ENCODE measurements around the gene MSANTD3.
"Not testable (repeated sequence)": the region's sequence is repeated elsewhere in the genome, so short reads cannot be mapped to it uniquely, and the experiment has no call there.

MSANTD3 gene

DNA sequence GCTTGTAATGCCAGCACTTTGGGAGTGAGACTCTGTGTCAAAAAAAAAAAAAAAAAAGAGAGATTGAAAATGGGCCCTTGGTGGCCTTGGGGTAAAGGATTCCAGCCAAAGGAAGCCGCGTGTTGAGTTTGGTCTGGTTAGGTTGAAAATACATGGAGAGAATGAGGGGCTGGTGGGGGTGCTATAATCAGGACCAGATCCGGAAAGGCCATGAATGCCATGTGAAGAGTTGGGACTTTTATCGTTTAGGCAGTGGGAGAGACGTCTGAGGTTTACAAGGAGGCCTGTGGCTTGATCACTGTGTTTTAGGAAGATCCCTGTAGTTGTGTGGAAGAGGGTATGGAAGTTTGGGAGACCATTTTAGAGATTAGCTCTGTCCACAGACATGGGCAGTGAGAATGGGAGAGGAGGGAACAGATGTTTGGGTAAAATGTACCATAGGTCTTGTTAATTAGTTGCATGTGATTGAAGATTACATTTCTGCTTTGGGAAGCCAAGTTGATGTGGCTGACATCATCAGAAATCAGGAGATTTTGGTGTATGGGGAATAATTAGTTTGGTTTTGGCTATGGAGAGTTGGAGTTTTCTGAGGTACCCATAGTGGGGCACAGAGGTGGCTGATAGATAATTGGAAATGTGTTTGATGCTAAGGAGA is 3.5 kb downstream of the MSANTD3 start:
- DNase-seq, result no peak

DNA sequence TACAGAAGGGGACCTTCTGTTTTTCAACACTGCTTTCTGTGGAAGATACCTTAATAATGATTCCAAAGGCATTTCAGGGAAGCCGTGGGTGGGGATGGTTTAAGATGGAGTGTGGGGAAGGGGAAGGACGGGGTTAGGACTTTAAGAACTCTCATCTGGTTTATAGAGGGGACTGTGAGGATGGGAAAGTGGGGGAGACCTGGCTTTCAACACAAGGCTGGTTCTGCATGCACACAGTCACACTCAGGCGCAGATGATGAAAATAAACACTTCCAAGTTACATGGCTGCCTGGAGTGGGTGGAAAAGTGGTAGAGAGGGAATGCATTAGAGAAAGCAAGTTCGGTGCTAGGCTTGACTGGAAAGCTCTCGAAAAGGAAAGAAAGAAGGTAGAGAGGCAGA is 4.9 kb downstream of the MSANTD3 start:
- DNase-seq, result no peak

DNA sequence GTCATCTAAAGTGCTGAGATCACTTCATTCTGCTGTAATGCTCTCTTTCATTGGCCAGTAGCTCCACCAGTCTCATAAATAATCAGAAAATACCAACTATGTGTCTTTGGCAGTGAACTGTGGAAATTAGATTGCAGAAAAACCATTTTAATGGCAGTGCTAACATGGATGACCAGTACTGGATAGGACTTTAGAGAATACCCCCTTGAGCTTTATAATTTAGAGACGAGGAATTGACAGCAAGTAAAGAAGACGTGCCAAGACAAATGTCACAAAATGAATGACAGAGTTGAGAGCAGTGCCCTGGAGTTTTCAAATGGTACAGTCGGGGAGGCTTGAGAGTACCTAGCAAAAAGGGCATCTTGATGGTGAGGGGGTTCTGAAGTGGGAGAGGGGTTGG is 5.8 kb downstream of the MSANTD3 start:
- no peak for DNase-seq

DNA sequence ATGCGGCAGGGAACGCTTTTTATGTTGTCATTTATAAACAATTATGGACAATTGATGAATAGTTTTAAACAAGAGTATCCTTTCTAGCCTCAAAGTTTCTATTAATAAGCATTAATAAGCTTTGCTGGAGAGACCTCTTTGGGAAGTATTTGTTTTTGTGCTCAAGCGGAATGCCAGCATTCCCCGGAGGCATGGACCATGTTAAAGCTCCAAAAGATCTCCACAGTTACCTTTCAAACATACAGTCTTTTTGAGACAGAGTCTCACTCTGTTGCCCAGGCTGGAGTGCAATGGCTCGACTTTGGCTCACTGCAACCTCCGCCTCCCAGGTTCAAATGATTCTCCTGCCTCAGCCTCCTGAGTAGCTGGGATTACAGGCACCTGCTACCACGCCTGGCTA is 9.6 kb downstream of the MSANTD3 start:
- DNase-seq, result no peak

DNA sequence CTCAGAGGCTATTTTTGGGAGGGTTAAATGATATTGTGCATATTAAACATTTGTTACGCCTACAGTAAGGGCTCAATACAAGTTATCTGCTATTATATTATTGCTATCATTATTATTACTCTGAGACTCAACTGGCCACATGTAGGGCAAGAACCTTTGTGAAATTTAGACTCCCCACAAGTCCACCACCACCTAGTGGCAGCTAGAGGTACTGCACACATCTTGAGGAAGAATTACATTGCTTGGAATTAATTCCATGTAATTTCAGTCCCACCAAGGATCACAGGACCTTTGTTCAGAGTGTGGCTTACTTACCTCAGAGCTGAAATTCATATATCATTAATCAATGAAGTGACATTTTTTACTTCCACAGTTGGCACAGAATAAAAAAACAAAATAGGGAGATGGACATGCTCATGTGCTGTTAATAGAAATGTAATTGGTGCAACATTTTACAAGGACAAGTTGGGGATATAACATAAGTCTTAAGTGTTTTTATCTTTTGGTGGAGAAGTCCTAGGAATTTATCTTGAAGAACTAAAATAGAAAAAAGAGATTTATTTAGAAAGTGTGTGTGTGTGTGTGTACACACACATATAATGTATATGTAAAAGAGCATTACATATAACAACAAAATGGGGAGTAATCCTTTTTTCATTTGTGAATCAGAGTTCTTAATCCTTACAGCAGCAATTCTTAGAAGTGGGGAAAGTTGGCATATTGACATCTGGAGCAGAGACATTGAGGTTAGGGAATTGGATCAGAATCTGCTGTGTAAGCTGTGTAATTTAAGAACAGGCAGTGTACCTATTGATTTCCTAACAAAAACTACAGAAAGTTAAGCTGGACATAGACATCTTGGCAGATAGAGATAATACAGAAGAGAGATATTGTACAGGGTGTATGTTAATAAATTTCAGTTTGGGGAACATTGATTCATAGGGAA is 11.2 kb downstream of the MSANTD3 start:
- DNase-seq, result peak; percentile 42

DNA sequence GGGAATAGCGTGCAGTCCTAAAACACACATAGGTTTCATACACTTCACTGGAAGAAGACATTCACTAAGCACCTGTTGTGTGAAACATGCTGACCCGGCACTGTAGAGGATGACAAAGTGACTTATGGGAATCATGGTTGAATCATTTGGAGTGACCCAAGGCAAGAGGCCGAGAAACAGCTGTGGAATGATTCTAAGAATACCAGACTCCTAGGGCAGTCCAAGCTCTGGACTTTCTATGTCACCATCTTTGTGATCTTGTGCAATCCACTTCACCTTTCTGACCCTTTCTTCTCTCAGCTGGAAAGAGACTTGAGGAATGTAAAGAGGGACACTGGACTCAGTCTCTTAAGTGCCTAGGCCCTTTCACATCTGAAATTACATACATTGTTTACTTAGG is 13.1 kb downstream of the MSANTD3 start:
- no peak for DNase-seq

DNA sequence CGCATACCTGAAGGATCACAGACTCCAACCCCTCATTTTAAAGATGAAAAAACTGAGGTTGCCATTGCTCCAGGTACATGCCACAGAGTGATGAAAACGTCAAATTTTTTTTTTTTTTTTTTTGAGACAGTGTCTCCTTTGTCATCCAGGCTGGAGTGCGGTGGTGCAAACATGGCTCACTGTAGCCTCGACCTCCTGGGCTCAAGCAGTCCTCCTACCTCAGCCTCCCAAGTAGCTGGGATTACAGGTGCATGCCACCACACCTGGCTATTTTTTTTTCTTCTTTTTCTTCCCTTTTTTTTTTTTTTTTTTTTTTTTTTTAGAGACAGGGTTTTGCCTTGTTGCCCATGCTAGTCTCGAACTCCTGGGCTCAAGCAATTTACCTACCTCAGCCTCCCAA is 13.5 kb downstream of the MSANTD3 start:
- not testable (repeated sequence) for DNase-seq

DNA sequence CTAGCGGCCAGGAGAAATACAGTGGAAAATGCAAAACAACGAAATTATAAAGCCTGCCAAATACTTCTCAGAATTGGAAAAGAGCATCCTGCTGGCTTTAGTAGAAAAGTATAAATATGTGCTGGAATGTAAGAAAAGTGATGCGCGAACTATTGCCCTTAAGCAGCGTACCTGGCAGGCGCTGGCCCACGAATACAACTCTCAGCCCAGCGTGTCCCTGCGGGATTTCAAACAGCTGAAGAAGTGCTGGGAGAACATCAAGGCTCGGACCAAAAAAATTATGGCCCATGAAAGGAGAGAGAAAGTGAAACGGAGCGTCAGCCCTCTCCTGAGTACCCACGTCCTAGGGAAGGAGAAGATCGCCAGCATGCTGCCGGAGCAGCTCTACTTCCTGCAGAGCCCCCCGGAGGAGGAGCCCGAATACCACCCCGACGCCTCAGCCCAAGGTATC is 15.0 kb downstream of the MSANTD3 start:
- DNase-seq, result no peak

DNA sequence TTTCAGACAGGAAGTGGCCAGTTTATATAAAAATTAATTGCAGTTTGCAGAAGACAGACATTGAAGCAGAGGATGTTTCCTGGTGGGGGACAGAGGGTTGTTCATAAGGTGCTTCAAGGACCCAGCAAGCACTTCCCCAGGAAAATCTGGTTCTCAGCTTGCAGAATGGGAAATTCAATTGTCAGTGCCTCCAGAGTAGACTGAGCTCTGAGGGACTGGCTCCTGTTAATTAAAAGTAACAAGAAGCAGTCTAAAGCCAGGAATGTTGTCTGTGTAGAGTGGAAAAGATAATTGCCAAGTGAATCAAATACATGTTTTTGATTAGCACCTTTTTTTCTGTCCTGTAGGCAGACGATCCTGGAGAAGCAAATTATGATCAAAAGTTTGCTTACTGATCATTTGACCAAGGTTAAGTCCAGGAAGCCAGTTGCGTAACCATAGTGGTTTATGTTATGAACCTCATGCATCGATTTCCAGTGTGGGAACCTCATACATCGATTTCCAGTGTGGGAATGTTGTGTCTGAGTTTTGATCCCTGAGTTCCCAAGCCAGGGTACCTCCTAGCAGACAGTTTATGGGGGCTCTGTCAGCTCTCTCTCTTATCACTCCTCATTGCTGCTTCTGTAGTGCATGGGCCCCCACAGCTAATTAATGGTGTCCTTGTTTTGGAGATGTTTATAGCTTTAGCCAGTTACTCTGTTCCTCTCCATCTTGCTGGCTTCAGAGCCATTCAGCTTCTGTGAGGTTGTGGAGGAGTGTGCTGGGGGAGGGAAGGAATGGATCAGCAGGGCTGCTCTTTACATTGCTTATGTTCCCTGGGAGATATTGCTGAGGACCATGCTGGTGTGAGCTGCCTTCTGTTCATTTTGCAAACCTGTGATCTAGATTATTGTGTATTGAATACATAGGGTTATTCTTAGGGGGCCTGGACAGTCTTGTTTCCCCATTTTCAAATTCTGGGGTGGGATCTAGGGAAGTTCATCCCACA is 17.1 kb downstream of the MSANTD3 start:
- no peak for DNase-seq

DNA sequence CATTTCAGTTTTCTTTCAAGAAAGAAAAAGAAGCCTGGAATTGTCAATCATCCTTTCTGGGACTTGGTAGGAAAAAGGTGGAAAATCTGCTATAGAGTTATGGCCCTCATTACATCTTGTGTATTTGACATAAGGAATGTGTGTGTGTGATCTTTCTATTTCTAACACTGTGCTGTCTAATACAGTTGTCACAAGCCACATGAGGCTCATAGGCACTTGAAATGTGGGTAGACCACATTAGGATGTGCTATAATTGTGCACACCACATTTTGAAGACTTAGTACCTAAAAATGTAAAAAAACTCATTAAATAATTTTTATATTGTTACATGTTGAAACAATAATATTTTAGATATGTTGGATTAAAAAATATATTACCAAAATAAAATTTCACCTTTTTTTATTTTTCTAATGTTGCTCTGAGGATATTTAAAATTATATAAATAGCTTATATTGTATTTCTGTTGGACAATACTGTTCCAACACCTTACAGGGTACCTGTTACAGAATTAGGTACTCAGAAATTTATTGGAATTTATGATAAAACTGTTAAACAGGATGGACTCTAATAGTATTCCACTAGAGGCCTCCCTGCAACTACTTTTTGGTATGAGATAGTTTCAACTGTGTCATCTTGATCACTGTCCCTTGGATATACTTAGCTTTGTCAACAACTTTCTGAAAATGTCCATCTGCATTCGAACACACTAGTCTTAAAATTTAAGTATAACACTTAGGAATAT is 18.4 kb downstream of the MSANTD3 start:
- DNase-seq, result no peak

DNA sequence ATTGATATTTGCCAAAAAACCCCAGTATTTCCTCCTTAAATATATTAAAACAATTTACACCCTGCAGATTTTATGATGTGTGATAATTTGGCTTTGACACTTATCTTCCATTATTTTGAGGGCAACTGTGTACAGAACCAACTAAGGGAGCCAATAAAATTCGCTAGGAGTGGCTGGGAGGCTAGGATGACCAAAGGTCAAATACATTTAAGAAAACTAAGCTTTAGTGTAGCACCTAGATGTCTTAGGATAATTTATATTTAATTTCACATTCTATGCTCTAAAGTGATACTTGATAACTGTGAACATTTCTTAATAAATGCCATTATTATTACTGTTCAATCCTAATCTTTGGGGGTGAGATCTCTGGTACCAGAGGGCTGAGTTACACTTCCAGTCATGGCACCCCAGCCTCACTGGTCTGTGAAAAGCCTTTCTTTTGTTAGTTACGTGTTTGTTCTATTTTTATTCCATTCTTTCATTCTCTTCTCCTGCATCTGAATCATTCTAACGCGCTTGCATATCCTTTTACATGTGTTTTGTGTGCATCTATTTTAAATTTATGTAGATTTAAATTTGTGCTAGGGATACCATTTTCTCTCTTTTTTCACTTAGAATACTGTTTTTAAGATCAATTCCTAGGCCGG is 19.1 kb downstream of the MSANTD3 start:
- no peak for DNase-seq

DNA sequence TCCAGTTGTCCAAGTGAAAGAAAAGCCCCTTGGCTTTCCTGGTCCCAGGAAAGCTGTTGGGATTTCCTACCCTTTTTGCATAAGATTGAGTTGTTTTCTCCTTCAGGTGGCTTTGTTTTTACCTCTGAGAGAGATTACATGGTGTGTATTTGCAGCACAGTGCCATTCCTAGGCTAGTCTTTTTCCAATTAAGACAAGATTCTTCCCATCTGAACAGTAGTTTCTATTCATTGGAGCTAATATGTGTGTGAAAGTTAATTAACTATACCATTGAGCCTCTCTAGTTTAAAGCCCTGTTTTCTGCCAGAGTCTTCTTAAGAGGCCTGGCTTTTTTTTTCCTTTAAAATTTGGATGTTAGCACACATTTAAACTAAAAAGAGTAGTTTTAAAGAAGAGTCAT is 20.1 kb downstream of the MSANTD3 start:
- DNase-seq, result no peak

DNA sequence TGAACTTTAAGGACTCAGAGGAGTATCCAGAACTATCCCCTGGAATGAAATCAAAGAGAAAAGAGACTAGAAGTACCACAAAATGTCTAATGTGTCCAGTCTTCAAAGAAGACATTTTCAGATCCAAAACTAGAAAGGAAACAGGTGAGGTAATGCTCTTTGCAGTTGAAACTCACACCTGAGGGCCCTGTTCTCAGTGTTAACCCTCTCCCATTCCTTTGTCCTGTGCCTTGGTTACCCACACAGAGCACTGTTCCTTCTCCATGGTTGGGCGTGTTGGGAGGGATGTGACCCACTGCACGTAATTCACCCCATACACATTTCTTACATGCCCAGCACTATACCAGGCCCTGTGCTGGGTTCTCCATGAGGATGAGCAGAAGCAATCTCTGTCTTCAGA is 21.3 kb downstream of the MSANTD3 start:
- no peak for DNase-seq

DNA sequence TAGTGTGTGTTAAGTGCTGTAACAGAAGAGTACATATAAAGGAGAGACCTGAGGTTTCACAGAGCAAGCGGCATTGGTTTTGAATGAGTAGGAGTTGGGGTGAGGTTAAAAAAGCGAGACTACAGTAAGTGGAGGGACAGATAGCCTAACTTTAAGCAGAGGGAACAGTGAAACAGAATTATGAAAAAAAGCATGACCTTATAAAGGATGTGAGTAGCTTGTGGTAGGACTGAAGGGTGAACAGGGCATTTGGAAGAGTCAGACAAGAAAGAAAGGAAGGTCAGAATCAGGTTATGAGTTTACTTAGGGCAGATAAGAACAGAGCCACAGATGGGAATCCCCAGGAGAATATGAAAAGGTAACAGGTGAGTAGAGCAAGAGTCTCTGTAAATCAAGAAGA is 22.5 kb downstream of the MSANTD3 start:
- DNase-seq, result no peak

DNA sequence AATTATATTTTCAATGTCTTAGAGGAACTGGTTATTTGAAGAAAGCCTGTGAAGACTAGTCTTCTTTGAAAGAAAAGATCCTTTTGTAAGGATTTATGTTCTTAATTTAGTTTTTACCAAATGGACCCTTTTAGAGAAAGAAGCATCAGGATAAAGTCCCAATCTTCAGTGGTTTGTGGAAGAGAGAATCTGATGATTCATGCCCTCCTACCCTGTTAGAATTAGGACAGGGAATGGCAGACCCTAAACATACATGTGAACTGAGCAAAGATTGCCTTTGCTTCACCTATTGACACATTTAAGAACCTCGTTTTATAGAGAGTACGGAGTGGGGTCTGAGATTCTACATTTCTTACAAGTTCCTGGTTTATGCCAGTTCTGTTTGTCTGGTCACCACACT is 26.0 kb downstream of the MSANTD3 start:
- DNase-seq, result no peak

DNA sequence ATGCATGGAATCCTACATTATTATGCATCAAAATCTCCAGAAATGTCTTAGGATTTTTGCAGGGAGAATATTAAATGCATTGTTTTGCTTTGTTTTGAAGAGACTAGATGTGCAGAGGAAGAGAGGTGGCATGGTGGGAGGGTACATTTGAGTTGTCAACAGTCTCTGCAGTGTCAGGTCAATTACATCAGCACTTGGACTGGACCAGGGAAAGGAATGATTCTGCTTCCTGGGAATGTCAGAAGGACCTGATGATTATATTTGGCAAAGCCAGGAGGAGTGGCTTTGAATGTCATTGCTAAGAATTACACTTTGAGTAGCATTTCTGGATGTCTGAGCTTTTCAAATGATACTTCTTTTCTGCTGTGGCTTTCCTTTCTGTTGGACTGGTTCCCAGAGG is 28.5 kb downstream of the MSANTD3 start:
- no peak for DNase-seq

DNA sequence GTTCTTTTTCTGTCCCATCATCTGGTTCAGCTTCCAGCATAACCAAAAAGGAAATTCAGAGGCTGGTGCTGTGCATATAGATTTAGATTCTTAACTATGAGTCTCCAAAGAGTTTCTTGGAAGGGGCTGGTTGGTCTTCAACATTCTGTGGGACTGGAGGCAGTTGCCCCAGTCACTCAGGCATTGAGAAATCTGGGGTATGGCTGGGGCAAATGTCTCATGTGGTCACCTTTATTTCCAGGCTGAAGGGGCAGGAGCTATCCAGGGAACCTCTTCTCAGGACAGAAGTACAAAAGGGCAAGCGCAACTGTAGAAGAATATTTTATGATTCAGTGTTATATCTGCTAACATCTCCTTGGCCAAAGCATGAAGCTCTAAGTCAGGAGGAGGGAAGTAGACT is 30.6 kb downstream of the MSANTD3 start:
- no peak for DNase-seq

DNA sequence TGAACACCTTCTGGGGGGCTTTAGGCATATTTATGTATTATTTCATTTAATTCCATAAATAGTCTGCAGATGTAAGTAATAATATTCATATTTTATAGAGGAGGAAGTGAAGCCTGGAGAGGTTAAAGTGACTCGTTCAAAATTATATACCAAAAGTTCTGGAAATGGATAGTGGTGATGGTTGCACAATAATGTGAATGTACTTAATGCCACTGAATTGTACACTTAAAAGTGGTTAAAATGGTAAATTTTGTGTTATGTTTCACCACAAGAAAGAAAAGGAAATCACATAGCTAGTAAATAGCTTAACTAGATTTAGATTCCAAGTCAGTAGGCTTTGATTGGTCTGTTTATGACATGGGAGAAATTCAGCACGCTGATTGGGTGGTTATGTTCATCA is 33.0 kb downstream of the MSANTD3 start:
- peak; percentile 27 for DNase-seq

DNA sequence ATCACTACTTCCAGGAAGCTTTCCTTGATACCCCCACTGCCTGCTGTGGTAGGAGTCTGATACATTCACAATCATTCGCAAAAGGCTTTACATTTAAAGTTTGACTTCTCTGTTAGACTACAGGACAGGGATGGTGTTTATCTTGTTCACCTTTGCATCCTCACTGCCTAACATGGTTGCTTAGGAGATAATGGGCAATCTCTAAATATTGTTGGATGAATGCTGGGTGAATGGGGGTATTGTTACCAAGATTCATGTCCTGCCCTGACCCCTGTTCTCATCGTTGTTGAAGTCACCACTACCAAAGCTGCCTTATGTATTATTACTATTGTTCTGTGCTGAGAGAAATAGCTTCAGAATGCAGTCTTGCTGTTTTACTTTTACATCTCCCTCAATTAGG is 38.3 kb downstream of the MSANTD3 start:
- no peak for DNase-seq

DNA sequence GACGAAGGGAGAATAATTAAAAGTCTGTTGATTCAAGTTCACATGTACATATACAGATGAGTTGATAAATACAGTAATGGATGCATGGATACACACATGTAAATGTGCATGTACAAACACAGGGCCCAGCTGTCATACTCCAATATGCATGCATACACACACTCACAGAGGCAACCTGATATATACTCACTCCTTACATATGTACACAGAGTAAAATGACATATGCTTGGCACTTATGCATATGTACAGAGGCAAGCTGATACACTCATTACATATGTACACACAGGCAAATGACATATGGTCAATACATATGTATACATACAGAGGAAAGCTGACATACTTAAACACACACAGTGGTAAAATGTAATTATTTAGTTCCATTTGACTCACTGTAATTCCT is 38.8 kb downstream of the MSANTD3 start:
- no peak for DNase-seq

DNA sequence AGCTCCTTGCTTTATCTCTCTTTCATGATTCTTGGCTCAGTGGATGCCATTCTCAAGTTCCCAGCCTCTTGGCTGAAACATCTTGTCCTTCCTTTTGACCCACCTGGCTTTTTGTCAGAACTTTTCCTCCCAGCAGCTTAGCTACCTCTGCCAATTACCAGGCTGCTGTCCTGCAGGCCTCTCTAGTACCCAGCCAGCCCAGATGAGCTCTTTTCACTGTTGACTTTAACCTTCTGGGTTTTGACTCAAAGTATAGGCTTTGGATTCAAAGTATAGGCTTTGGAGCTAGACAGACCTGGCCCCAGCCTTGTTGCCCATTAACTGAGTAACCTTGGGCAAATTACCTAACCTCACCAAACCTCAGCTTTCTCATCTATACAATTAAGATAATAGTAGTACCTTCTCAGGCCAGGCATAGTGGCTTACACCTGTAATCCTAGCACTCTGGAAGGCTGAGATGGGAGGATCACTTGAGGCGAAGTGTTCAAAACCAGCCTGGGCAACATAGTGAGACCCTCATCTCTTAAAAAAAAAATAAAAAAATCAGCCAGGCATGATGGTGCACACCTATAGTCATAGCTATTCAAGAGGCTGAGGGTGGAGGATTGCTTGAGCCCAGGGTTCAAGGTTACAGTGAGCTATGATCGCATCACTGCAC is 39.4 kb downstream of the MSANTD3 start:
- no peak for DNase-seq
